Endothelial cell of umbilical vein (primary cell): ENCODE data around the gene ADARB1. TPM values are rescaled to one million over a fixed set of nuclear protein-coding genes. Genes with fewer than 3 reads are reported as not detected.

Experiments used
- BruUV-seq: library from RNA; stranded (reverse); fragments of 400-500 nt; replicated peaks from 2 replicates; lab custom pipeline; 2021; lab: Mats Ljungman, UMichigan
- CTCF ChIA-PET: fragments of 300-600, 350-600 bp; sonication (Branson Sonifier 250); formaldehyde crosslinking; loops from one replicate; lab custom pipeline; 2021; ENCODE audit warnings: antibody characterized with exemption, inconsistent platforms; lab: Charles Lee
- POLR2A ChIA-PET: fragments of 300-600, 350-600 bp; sonication (Branson Sonifier 250); formaldehyde crosslinking; loops from one replicate; lab custom pipeline; 2021; ENCODE audit warnings: antibody characterized with exemption, inconsistent platforms; lab: Charles Lee
- DNase-seq: peaks from one replicate; pipeline ENCODE4 v3.0.0-alpha.2; 2011; ENCODE audit warnings: low read depth, low spot score
- FAIRE-seq: peaks from 2 replicates; lab custom pipeline; 2011; peaks lifted over from hg19 to GRCh38; lab: Jason Lieb, UNC
- H2AFZ ChIP-seq: 2 replicates; pipeline ENCODE4 v1.6.0; 2012; ENCODE audit warnings: low read depth, low read length, control low read depth, inconsistent platforms
- H3K27ac ChIP-seq: 2 replicates; pipeline ENCODE4 v1.5.1; 2011; ENCODE audit warnings: low read depth, mild to moderate bottlenecking, control low read depth, low read length, moderate library complexity; ENCODE audit not compliant: insufficient read depth
- H3K27me3 ChIP-seq, 2 experiments: 2 replicates each; pipeline versions ENCODE4 v1.6.0 to v1.6.1; 2011; ENCODE audit warnings: low read length in 2 of 2, mixed read lengths in 1 of 2; ENCODE audit not compliant: control insufficient read depth in 2 of 2, insufficient read depth in 2 of 2
- H3K36me3 ChIP-seq, 2 experiments: 2 replicates in 1 of 2; 3 replicates in 1 of 2; pipeline ENCODE4 v1.5.1; 2011; ENCODE audit warnings: low read length in 2 of 2, mild to moderate bottlenecking in 1 of 2, moderate library complexity in 1 of 2; ENCODE audit not compliant: control insufficient read depth in 2 of 2, insufficient read depth in 2 of 2; ENCODE audit errors: extremely low read depth in 1 of 2
- H3K4me1 ChIP-seq: 3 replicates; pipeline ENCODE4 v1.5.1; 2011; ENCODE audit warnings: mild to moderate bottlenecking, low read length; ENCODE audit not compliant: control insufficient read depth, insufficient read depth; ENCODE audit errors: extremely low read depth
- H3K4me2 ChIP-seq: 2 replicates; pipeline ENCODE4 v1.6.1; 2011; ENCODE audit warnings: low read length, control low read depth, mixed read lengths; ENCODE audit not compliant: insufficient read depth
- H3K4me3 ChIP-seq, 3 experiments: fragments of 200-600 bp in 1 of 3; sonication (generic), shearing (Covaris generic) in 1 of 3; replicated peaks in 1 of 3; 2 replicates each; pipeline ENCODE4 v1.5.1; 2011 to 2016; ENCODE audit warnings: control low read depth in 3 of 3, low read length in 3 of 3, mild to moderate bottlenecking in 2 of 3, inconsistent platforms in 1 of 3, low read depth in 1 of 3, moderate library complexity in 1 of 3; ENCODE audit not compliant: insufficient read depth in 1 of 3
- H3K79me2 ChIP-seq: 2 replicates; pipeline ENCODE4 v1.6.0; 2012; ENCODE audit warnings: low read length, inconsistent platforms; ENCODE audit not compliant: control insufficient read depth, insufficient read depth
- H3K9ac ChIP-seq: replicated peaks from 2 replicates; pipeline ENCODE3; 2011; ENCODE audit warnings: low read length, control low read depth; ENCODE audit not compliant: insufficient read depth; ENCODE audit errors: extremely low read depth
- H3K9me1 ChIP-seq: replicated peaks from 3 replicates; pipeline ENCODE4 v1.6.0; 2011; ENCODE audit warnings: mild to moderate bottlenecking, low read length; ENCODE audit not compliant: control insufficient read depth, insufficient read depth; ENCODE audit errors: extremely low read depth
- H3K9me3 ChIP-seq: replicated peaks from 2 replicates; pipeline ENCODE4 v1.5.1; 2012; ENCODE audit warnings: low read length, inconsistent platforms; ENCODE audit not compliant: control insufficient read depth, insufficient read depth
- H4K20me1 ChIP-seq: replicated peaks from 2 replicates; pipeline ENCODE3; 2011; ENCODE audit warnings: mild to moderate bottlenecking, low read length; ENCODE audit not compliant: control insufficient read depth, insufficient read depth; ENCODE audit errors: extremely low read depth
- CTCF ChIP-seq, 2 donors: IDR thresholded peaks; 1 replicate in 1 of 2; 2 replicates in 1 of 2; pipeline ENCODE4 v1.5.1; 2011; ENCODE audit warnings: low read length in 2 of 2, mild to moderate bottlenecking in 2 of 2, moderate library complexity in 2 of 2, control low read depth in 1 of 2, inconsistent platforms in 1 of 2, low read depth in 1 of 2; ENCODE audit not compliant: insufficient read depth in 1 of 2; ENCODE audit errors: extremely low read depth in 1 of 2
- EZH2 ChIP-seq: IDR thresholded peaks from 2 replicates; pipeline ENCODE4 v1.6.1; 2012; ENCODE audit warnings: borderline replicate concordance, low read depth, mild to moderate bottlenecking, moderate library complexity, low read length, inconsistent platforms; ENCODE audit not compliant: severe bottlenecking
- FOS ChIP-seq: IDR thresholded peaks from 2 replicates; pipeline ENCODE4 v1.6.1; 2011; ENCODE audit warnings: mild to moderate bottlenecking, low read length, moderate library complexity, borderline replicate concordance; ENCODE audit not compliant: insufficient read depth
- GATA2 ChIP-seq: IDR thresholded peaks from 2 replicates; pipeline ENCODE4 v1.7.0; 2011; ENCODE audit warnings: low read depth, mild to moderate bottlenecking, moderate library complexity, mixed read lengths, low read length; ENCODE audit not compliant: insufficient read length, insufficient read depth
- JUN ChIP-seq: IDR thresholded peaks from 2 replicates; pipeline ENCODE4 v1.6.1; 2011; ENCODE audit warnings: borderline replicate concordance, low read depth; ENCODE audit not compliant: insufficient read length, insufficient read depth
- MYC ChIP-seq: IDR thresholded peaks from one replicate; pipeline ENCODE4 v1.6.1; 2011; ENCODE audit warnings: mild to moderate bottlenecking, low read depth, low read length
- POLR2A ChIP-seq: IDR thresholded peaks from 2 replicates; pipeline ENCODE4 v1.6.1; 2012; ENCODE audit warnings: low read depth, mild to moderate bottlenecking, control low read depth, low read length
- POLR2AphosphoS5 ChIP-seq: IDR thresholded peaks from 2 replicates; pipeline ENCODE4 v1.6.1; 2012; ENCODE audit warnings: low read depth, mild to moderate bottlenecking, control low read depth, low read length, moderate library complexity; ENCODE audit not compliant: insufficient read depth
- dilution Hi-C: fragments of 300-500 bp; cut with MboI; formaldehyde crosslinking; loops from one replicate; pipeline ENCODE4 v1.15.0; 2019; ENCODE audit warnings: low sequenced_read_pairs; ENCODE audit not compliant: extremely low pct_ligation_motif_present
- intact Hi-C: fragments of 100-400 bp; cut with micrococcal nuclease; formaldehyde crosslinking; loops from one replicate; pipeline ENCODE4 v1.10.0; 2022
- polyA plus RNA-seq, 4 experiments: library from polyadenylated mRNA; depleted of rRNA in 3 of 4; stranded (reverse) in 3 of 4; unstranded in 1 of 4; fragments of >200 nt; gene quantifications; 2 replicates each; pipeline versions ENCODE4 v1.2.1 to v1.2.3, GENCODE V29; 2011 to 2012; ENCODE audit warnings: missing spikeins in 1 of 4
- total RNA-seq: library from RNA; stranded (reverse); gene quantifications from 2 replicates; pipeline ENCODE4 v1.2.3, GENCODE V29; 2021
- TF ChIP-seq, protein P1 (sequence below): IDR thresholded peaks from 2 replicates; pipeline ENCODE4 v1.6.1; 2011; ENCODE audit not compliant: insufficient read depth, insufficient read length

ADARB1 gene
- total and polyA plus RNA-seq, 2 donors (not counting 3 experiments of a cell fraction or from before 2014, with no cell fraction given), result 32.5 to 54.3 TPM

GRCh38 chr21:45137612-45137937 lies 63.2 kb downstream of the ADARB1 start:
- CTCF ChIA-PET, result interaction anchor here (0.6 to 7.1 kb wide), 43 partner anchors 9 to 683 kb away, joined by 3 to 330 read pairs (median 5); partner anchors contain the start of genes ADARB1, POFUT2, PTTG1IP and SLX9

More at GRCh38 chr21:45137612-45137937, 63.2 kb downstream of the ADARB1 start:
- no peaks in the 10 kb centered on the region for H3K36me3 ChIP-seq
- no peaks in the 10 kb centered on the region for H3K9me3 ChIP-seq
- TF ChIP-seq GATA2, result no peak
- TF ChIP-seq POLR2A, result no peak
- TF ChIP-seq POLR2AphosphoS5, result no peak
- TF ChIP-seq, protein P1, sequence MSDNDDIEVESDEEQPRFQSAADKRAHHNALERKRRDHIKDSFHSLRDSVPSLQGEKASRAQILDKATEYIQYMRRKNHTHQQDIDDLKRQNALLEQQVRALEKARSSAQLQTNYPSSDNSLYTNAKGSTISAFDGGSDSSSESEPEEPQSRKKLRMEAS, result no peak
- TF ChIP-seq EZH2, result no peak
- no peak for TF ChIP-seq JUN
- no peak for TF ChIP-seq MYC
- TF ChIP-seq FOS, result no peak
- no peak for TF ChIP-seq CTCF (IDR thresholded peaks at IDR 0.05; ENCODE audit: extremely low read depth in 1 of 2, insufficient read depth in 1 of 2, low read depth in 1 of 2, low read length in 2 of 2)
- H3K9ac ChIP-seq, result no peak overlapping the region
- intact Hi-C loops, result loop anchor here (1.0 to 5.0 kb wide), 2 partner anchors 150 to 188 kb away; partner anchors contain the start of gene POFUT2
- POLR2A ChIA-PET, result no interaction called here
- H2AFZ ChIP-seq, result no peak overlapping the region
- no peaks in the 10 kb centered on the region for H3K27me3 ChIP-seq
- peaks cover 3% of the 10 kb centered on the region for H3K79me2 ChIP-seq
- dilution Hi-C loops, result loop anchor here (25.0 kb wide), 1 partner anchor 200 kb away; the partner anchor contains the start of gene SLX9
- no peaks in the 10 kb centered on the region for H3K9me1 ChIP-seq
- H4K20me1 ChIP-seq, result no peaks in the 10 kb centered on the region
- H3K4me2 ChIP-seq, result no peak overlapping the region
- H3K4me1 ChIP-seq, result peaks cover 10% of the 10 kb centered on the region
- H3K4me3 ChIP-seq, result no peak overlapping the region
- FAIRE-seq (no peak), DNase-seq (no peak)
- BruUV-seq, result no TSS peak
- H3K27ac ChIP-seq, result no peak overlapping the region
